Stimulated activated CD4-positive, alpha-beta T cell treated with anti-CD3 and anti-CD28 coated beads, Interleukin-1b, Interleukin-23, amount 100 ng/mL, for 48 hours (primary cell): Measurements from ENCODE around the gene SAMD14.

Experiments used
- DNase-seq: peaks from one replicate; pipeline ENCODE4 v3.0.0-alpha.2; 2020

SAMD14 gene

DNA sequence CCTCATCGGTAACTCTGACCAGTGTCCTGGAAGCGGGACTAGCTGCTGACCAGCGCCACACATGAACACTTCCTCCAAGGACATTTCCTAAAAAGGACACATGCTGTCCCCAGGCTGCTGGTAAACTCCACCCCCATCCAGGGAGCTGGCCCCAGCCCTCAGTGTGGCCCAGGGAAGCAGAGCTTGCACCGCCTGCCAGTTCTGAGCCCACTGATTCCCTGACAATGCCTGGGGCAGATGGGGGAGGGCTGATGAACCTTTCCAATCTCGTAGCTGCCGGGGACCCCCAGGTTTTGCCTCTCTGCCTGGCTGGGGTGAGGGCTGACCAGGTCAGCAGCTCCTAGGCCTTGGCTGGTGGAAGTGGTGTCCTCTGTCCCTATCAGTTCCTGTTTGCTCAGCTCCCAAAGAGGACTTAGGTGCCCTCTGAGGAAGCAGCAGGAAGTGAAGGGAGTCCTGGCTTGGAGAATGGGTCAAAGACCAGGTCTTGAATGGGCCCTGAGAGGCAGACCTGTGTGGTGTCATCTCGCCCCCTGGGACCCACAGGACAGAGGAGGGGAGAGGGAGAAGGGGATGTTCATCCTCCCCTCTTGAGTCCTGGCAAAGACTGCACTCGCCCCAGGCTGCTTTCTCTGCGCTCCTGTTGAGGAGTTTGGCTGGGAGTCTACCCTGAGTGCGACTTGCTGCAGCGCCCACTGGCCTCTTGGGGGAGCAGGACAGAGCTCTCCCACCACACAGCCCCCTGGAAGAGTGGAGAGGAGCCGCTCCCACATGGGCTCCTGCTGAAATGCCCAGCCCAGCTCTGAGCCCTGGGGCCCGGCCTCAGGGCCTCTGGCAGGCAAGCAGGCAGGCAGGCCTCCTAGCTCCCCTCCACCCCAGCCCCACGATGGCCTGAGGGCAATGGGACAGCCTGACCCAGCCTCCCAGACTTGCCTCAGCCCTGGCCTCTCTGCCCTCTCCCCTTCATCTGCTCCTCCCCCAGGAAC lies 18.0 kb downstream of the SAMD14 start:
- no peak for DNase-seq

DNA sequence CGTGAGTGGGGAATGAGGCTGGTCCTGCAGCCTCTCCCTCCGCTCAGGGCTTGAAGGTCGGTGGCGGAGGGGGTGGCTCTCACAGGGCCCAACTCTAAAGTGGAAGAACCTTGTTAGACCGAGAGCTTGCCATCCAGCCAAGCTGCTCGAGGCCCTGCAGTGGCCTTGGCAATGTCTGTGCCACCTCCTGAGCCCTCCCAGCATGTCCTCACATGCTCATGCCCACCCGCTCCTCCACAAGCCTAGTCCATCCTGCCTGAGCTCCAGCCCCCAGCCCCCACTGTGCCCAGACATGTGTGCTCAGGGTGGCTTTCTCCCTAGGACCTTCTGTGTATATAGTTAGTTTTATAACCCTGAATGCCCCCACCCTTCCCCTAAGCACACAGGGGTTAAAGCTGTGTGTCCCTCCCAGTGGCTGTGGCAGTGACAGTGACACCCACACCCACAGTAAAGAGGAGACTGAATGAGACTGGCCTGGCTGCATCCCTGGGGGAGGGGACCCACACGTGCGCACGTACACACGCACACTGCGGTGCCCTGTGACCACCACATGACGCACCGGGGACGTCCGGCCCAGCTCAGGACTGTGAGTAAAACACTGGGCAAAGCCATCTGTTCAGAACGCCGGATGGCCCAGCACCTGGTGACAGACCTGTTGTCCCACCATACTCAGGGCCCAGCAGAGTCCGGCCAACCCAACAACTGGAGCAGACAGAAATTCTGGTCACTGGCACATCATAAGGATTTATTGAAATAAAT lies 19.2 kb downstream of the SAMD14 start:
- no peak for DNase-seq

DNA sequence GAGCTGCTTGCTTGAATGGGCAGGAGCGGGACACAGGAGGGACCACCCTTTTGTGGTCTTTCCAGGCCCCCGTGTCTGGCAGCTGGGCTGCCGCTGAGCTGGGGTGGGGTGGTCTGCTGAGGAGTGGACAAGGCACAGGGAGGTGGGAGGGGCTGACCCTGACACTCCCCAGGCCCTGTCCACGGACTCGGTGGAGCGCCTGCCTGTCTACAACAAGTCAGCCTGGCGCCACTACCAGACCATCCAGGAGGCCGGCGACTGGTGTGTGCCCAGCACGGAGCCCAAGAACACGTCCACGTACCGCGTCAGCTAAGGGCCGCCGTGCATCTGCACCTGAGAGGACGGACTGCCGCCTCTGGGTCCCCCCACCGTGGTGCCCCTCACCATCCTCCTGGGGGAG lies 20.2 kb downstream of the SAMD14 start:
- no peak for DNase-seq

DNA sequence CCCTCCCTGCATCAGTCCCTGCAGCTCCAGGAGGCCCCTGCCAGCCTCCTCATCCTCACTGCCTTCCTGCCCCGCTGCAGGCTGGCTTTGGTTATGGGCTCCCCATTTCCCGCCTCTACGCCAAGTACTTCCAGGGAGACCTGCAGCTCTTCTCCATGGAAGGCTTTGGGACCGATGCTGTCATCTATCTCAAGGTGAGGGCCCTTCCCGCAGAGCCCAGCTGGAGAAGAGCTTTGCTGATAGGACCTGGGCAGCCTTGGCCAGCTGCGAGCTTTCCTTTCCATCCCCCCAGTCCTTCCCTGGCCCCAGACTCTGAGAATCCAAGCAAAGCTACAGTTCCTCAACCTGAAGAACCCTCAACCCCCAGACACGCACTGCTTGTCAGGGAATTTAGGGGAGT lies 20.8 kb downstream of the SAMD14 start:
- DNase-seq: no peak

DNA sequence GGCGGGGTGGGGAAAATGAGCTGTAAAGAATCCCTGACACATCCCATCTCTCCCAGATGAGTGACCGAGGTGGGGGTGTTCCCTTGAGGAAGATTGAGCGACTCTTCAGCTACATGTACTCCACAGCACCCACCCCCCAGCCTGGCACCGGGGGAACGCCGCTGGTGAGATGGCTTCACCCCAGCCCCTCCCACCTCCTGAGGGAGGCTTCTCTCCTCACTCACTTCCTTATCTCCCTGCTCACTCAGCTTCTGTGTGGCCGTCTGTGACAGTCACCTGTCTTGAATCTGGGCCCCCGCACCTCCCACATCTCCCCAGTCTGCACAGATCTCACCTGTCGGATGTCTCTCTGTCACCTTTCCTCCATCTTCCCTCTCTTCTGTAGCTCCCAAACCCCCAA lies 21.4 kb downstream of the SAMD14 start:
- no peak for DNase-seq

DNA sequence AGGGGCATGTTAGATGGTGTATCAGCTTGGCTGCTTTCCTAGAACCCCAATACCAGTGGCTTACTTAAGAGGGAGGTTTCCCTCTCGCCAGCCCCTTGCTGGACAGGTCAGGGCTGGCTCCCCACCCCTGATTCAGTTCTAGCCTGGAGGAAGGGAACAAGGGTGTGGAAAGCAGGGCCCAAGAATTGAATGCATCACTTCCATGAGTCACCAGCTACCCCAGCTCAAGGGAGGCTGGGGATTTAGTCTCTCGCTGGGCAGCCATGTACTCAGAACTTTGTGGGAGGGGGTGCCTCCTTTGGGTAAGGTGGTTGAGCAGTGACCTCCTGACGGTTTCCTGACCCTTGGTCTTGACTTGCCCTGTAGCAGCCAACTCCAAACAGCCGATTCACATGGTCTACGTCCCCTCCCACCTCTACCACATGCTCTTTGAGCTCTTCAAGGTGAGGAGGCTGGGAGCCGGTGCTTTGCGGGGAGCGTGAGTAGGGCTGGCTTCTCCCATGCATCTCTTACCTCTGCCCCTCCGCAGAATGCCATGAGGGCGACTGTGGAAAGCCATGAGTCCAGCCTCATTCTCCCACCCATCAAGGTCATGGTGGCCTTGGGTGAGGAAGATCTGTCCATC lies 22.1 kb downstream of the SAMD14 start:
- DNase-seq: no peak

DNA sequence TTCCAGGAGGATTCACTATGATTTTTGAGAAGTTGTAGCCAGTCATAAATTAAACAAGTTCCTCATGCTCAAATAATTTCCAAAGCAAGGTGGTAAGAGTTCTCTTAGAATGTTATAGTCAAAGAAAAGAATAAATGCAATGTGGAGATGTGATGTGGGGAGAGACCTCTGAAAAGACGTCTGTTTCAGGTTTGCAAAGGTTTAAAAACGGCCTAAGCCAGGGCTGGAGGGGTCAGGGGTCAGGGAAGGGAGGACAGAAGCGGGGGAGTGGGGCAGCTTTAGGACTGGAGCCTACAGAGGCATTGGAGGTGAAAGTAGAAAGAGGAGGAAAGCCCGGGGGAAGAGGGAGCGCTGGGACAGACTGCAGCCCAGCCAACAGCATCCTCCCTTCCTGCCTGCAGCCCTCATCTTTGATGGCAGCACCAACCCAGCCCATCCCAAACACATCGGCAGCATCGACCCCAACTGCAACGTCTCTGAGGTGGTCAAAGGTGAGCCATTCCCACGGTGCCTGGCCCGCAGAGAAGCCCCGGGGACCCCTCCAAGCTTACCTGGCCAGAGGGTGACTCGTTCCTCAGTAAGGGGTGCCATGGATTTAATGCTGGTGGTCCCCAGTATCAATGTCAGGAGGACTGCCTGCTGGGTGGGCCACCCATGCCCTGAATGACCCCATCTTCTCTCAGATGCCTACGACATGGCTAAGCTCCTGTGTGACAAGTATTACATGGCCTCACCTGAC lies 23.4 kb downstream of the SAMD14 start:
- no peak for DNase-seq

DNA sequence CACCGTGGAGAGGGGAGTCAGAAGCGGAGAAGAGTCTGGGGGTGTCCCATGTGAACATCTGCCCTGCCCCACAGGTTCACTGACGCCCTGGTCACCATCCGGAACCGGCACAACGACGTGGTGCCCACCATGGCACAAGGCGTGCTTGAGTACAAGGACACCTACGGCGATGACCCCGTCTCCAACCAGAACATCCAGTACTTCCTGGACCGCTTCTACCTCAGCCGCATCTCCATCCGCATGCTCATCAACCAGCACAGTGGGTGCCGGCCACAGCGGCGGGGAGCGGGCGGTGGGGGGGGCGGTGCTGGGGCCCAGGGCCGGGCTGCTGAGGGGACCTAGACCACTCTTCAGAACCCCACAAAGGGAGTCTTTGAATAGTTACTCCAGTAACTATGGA lies 24.1 kb downstream of the SAMD14 start:
- no peak for DNase-seq

DNA sequence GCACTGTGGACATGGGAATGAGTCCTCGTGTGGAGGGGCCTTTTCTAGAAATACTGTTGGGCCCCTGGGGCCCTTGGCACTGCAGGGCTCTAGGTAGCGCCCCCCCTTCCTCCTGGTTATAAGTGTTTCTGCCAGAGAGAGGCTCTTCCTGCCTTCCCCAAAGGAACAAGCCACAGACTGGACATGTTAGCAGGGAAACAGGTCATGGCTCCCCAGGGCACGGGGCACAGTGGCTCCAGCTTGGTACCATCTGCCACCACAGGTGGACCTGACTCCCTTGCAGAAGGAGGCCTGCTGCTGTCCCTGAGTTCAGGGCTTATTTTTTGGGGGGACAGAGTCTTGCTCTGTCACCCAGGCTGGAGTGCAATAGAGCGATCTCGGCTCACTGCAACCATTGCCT lies 26.0 kb downstream of the SAMD14 start:
- no peak for DNase-seq

DNA sequence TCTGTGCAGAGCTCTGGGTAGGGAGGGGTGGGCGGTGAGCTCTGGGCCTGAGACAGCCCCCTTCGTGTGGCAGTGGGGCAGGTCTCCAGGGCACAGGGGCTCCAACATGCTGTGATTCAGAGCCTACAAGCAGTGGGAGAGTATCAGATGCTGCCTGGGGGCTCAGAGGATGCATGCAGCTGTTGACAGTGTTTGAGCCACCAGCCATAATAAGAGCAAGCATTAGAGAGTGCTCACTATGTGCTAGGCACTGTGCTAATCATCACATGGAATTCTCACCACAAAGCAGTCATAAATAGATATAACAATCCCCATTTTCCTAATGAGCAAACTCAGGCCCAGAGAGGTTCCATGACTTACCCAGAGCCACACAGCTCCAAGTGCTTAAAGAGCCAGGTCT lies 26.7 kb downstream of the SAMD14 start:
- no peak for DNase-seq

DNA sequence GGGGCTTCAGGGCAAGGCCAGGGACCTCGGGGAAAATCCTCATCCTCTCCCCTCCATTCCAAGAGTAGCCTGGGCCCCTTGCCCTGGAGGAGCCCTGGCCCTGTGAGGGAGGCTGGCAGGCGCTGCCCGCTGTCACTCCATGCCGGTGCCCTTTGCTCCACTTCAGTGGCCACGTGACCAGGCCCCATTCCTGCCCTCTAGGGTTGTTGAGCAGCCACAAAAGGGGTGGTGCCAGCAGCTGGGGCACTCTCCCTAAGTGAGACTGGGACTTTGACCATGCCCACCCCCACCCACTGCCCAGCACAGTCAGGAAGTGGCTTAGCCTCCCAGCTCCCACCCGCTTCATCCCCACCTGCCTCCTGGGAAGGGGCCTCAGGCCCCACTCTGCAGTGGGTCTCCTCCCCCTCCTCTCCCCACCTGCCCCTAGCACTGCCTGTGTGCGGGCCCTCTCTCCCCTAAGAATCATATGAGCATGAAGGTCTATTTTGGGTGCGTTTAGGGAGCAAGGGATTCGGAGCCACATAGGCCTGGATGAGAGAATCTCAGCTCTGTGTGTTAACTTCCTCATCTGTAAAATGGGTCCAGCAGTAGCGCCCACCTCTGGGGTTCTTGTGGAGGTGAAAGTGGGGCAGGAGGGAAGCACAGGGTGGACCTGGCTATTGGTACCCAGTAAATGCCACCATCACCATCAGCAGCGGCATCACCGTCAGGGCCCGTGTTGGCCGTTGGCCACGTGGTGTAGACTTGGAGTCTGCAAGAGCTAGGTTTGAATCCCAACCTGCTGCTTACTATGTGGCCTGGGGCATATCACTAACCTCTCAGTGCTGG lies 27.6 kb downstream of the SAMD14 start:
- no peak for DNase-seq

DNA sequence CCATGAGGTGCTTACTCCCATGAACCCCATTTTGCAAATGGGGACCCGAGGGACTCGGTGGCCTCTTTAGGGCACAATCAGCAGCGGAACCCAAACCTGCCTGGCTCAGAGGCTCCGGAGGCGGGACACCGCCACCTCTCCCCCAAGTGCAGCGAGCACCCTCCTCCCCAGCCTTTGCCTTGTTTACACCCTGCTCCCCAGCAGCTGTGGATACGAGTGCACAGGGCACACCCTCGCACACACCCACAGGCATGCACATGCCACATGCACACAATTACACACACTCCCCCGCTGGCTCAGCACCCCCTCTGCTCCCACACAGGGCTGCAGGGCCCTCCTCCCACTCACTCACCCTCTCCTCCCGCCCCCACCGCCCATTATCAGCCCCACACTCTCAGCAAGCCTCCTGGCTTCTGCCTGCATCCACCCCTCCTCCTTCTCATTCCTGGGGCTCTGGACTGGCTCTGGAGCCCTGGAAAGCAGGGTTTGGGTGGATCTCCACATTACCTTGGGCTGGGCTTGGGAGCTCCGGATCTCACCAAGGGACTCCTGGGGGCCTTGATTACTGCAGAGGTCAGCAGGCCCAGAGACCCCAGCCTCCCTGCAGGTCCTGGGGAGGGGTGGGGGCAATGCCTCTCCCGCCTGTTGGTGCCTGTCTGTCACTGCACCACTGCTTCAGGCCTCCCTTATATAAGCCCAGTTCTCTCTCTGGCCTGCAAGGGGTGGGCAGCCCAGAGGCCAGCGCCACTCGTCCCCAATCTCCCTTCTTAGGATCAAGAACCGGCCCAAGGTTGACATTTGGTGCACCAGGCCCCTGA lies 28.4 kb downstream of the SAMD14 start:
- no peak for DNase-seq

DNA sequence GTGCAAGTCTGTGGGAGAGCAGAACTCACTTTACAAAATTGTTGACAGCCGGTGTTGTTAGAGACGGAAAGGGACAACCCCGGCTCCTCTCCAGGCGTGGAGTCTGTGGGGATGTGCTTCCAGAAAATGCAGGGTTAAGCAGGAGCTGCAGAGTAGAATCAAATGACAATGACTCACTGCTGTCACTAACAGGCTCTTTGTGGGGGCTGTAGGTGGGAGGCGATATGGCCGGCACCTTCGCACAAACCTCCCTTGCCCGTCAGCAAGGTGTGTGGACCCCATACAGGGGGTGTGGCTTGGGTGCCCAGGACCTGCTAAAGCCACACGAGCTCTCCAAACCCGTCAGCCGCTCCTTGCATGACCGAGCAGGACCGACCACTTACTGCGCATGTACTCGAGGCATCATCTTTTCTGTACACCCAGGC lies 29.0 kb downstream of the SAMD14 start:
- no peak for DNase-seq

DNA sequence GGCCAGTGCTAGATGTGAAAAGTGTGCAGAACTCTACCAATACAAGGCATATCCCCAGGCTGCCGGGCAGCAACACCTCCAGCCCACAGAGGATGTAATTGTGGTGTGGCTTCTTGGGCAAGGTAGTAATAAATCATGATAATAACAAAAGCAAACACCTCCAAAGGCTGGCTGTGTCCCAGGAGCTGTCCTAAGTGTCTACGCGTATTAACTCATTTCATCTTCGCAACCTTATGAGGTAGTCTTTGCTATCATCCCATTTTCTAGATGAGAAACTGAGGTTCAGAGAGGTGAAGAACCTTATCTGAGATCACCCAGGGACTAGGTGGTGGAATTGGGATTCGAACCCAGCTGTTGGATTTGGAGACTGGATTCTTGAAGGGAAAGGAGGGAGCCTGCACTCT lies 29.5 kb downstream of the SAMD14 start:
- no peak for DNase-seq

DNA sequence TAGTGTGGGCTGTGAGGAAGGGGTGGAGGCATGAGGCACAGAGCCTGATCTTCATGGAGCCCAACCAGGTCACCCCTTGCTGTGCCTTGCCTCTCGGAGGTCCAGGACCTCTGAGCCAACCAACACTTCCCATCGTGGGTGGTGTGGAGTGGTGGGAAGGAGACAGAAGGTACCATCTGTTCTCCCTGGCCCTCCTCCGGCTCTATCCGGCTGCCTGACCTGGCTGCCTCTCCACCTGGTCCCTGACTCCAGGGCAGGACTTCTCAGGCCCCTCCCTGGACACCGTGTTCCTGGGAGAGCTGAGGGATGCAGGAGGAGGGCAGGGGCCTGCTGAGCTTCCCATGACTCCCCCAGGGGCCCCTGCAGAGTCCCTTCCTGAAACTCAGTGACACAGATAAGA lies 31.0 kb downstream of the SAMD14 start:
- DNase-seq: no peak

DNA sequence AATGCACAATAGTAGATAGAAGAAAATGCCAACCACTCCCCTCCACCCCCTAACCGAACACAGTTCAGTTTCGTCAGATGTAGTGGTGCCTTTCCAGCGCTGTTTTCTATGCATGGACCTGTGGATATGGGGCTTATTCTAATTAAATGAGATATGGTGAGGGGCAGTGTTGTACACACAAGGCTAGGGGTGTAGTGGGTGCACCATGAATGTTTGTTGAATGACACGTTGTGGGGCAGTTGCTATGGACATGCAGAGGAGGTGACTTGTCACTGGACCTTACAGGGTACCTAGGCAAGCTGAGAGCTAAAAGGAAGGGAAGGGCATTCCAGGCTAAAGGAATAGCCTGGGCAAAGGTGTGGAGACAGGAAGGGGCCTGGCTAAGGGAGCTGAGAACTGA lies 31.4 kb downstream of the SAMD14 start:
- no peak for DNase-seq

DNA sequence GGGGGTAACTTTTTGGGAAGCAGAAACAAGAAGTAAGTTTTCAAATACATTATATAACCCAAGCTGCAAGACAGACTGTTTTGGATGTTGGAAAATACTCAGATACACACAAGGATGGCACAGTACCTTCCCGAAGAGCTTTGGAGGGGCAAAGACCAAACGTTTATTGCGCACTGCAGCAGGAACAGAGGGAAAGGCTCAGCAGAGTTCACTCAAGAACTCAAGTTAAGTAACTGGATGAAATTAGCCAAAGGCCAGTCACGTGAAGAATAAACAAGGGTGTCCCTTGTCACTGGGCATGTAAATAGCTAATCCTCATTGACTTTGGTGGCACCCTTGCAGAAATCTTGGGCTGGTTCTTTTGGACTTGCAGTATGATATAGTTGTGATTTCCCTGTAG lies 32.0 kb downstream of the SAMD14 start:
- no peak for DNase-seq

DNA sequence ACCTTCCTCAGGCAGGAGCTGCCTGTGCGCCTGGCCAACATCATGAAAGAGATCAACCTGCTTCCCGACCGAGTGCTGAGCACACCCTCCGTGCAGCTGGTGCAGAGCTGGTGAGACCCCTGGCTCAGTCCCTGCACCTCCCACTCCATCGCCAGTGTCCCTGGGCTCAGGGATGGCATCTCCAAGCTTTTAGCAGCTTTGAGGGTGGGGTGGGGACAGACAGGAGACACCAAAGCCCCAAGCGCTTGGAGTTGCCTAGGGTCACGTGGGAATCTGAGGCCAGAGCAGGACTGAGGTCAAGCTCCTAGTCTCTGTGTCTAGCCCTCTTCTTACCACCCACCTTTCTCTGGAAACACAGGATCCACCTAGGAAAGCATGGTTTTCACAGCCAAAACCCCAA lies 32.5 kb downstream of the SAMD14 start:
- DNase-seq: no peak

DNA sequence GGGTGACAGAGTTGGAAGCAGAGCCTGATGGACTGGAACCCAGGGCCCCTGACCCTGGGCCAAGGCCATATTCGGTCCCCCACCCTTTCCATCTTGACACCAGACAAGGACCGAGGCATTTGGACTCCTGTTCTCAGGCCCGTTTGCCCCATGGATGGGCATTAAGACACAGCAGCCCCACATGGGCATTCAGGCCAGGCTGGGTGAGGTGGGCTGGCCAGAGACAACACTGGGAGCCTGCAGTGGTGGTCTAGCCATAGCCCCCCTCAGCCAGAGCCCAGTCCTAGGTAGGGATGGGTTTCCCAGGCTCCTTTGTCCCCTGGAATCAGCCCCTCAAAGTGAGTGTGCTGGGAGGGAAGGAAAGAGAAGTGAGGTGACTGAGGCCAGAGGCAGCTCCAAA lies 33.2 kb downstream of the SAMD14 start:
- DNase-seq: no peak

DNA sequence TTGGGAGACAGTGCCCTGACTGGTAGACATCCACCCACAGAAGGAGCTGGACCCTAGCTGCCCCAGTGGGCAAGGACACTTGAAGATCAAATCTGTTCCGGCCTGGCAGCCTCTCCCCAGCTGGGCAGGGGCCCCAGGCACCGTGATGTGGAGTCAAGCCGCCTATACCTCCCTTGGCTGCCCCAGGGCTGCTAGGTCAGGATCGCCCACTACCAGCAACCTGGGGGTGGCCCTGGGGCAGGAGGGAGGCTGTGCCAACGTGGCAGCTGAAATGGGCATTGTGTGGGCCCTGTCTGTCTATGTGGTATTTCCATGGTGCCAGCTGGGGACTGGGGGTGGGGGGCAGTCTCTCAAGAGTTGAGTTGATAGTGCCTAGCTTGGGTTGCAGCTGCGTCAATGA lies 33.9 kb downstream of the SAMD14 start:
- DNase-seq: no peak

DNA sequence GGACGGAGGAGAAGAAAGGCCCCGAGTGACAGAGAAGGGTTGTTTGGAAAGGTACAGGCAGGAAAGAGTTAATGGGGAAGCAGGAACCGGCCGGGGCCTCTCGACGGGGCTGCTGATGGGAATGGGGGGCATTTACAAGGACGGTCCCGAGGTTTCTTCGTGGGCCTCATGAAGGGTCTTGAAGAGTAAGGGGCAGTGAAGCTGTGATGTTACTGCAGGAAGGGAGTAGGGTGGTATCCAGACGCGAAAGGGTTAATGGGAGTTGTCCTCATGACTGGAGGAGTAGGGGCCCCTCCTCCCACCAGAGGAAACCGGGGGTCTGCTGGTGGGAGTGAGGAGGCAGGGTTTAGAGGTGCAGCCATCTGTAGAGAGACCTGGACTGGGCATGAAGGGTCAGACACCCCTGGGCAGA lies 34.3 kb downstream of the SAMD14 start:
- no peak for DNase-seq
